MM.1S (cell line): ENCODE data around the gene RRP36.

Source experiments
- DNase-seq: peaks from one replicate; pipeline ENCODE4 v3.0.0-alpha.2; 2015
- H2AFZ ChIP-seq: fragments of 300-600 bp; sonication (generic); 2 replicates; pipeline ENCODE4 v1.6.0; 2016; ENCODE audit warnings: antibody characterized with exemption, low read length
- H3F3A ChIP-seq: fragments of 300-600 bp; sonication (generic); 2 replicates; pipeline ENCODE4 v1.6.1; 2016; ENCODE audit warnings: mild to moderate bottlenecking, antibody characterized with exemption, low read length, moderate library complexity, mixed read lengths; ENCODE audit not compliant: insufficient read depth
- H3K27ac ChIP-seq: fragments of 300-600 bp; sonication (generic); 2 replicates; pipeline ENCODE4 v1.5.1; 2016; ENCODE audit warnings: mild to moderate bottlenecking, low read length
- H3K27me3 ChIP-seq: fragments of 300-600 bp; sonication (generic); replicated peaks from 2 replicates; pipeline ENCODE4 v1.6.0; 2016; ENCODE audit warnings: low read length; ENCODE audit not compliant: insufficient read depth
- H3K36me3 ChIP-seq: fragments of 300-600 bp; sonication (generic); replicated peaks from 2 replicates; pipeline ENCODE4 v1.6.1; 2016; ENCODE audit warnings: mild to moderate bottlenecking, low read length, mixed read lengths; ENCODE audit not compliant: insufficient read depth
- H3K4me1 ChIP-seq: fragments of 300-600 bp; sonication (generic); 2 replicates; pipeline ENCODE4 v1.6.1; 2016; ENCODE audit warnings: low read length, mixed read lengths
- H3K4me2 ChIP-seq: fragments of 300-600 bp; sonication (generic); 2 replicates; pipeline ENCODE4 v1.6.0; 2016; ENCODE audit warnings: low read depth, low read length
- H3K4me3 ChIP-seq: fragments of 300-600 bp; sonication (generic); 2 replicates; pipeline ENCODE4 v1.5.1; 2016; ENCODE audit warnings: low read length, mixed read lengths
- H3K79me2 ChIP-seq: fragments of 300-600 bp; sonication (generic); 2 replicates; pipeline ENCODE4 v1.6.1; 2016; ENCODE audit warnings: mixed run types, low read length, mixed read lengths
- H3K9ac ChIP-seq: fragments of 300-600 bp; sonication (generic); 2 replicates; pipeline ENCODE4 v1.6.1; 2016; ENCODE audit warnings: low read length, mixed read lengths
- H3K9me2 ChIP-seq: fragments of 300-600 bp; sonication (generic); replicated peaks from 2 replicates; pipeline ENCODE4 v1.6.1; 2016; ENCODE audit warnings: mild to moderate bottlenecking, low read length, mixed read lengths; ENCODE audit not compliant: insufficient read depth
- H3K9me3 ChIP-seq: fragments of 300-600 bp; sonication (generic); replicated peaks from 2 replicates; pipeline ENCODE4 v1.6.1; 2016; ENCODE audit warnings: mild to moderate bottlenecking, low read length, mixed read lengths; ENCODE audit not compliant: insufficient read depth
- H4K20me1 ChIP-seq: fragments of 300-600 bp; sonication (generic); 2 replicates; pipeline ENCODE4 v1.6.1; 2016; ENCODE audit warnings: mild to moderate bottlenecking, low read length, moderate library complexity, mixed read lengths; ENCODE audit not compliant: insufficient read depth
- EZH2 ChIP-seq: fragments of 300-600 bp; sonication (generic); optimal IDR thresholded peaks from 2 replicates; pipeline ENCODE3; 2017; ENCODE audit warnings: low read depth, mild to moderate bottlenecking, antibody characterized with exemption, low read length, mixed read lengths
- EZH2phosphoT487 ChIP-seq: fragments of 300-600 bp; sonication (generic); IDR thresholded peaks from 2 replicates; pipeline ENCODE4 v1.6.1; 2018; ENCODE audit warnings: antibody characterized with exemption, low read length
- TF ChIP-seq, protein P1 (sequence below): fragments of 300-600 bp; sonication (generic); IDR thresholded peaks from 2 replicates; pipeline ENCODE4 v1.5.1; 2016; ENCODE audit warnings: antibody characterized with exemption, low read length, mixed read lengths

The RRP36 gene

GRCh38 chr6:43032326-43032725 is 10.9 kb downstream of the RRP36 start:
- Histone ChIP-seq H4K20me1 (no peaks in the 10 kb centered on the region), H3K27ac (no peak overlapping the region), H3K9me2 (no peaks in the 10 kb centered on the region), H3K36me3 (no peaks in the 10 kb centered on the region; the same call in 1 of the 2 replicates), H3K9ac (no peak overlapping the region), H3K4me3 (no peak overlapping the region), H3K4me1 (no peaks in the 10 kb centered on the region), H2AFZ (no peak overlapping the region), H3K79me2 (no peaks in the 10 kb centered on the region), H3K27me3 (no peaks in the 10 kb centered on the region), H3K9me3 (no peaks in the 10 kb centered on the region), H3F3A (no peaks in the 10 kb centered on the region), H3K4me2 (no peak overlapping the region)
- TF ChIP-seq, protein P1, sequence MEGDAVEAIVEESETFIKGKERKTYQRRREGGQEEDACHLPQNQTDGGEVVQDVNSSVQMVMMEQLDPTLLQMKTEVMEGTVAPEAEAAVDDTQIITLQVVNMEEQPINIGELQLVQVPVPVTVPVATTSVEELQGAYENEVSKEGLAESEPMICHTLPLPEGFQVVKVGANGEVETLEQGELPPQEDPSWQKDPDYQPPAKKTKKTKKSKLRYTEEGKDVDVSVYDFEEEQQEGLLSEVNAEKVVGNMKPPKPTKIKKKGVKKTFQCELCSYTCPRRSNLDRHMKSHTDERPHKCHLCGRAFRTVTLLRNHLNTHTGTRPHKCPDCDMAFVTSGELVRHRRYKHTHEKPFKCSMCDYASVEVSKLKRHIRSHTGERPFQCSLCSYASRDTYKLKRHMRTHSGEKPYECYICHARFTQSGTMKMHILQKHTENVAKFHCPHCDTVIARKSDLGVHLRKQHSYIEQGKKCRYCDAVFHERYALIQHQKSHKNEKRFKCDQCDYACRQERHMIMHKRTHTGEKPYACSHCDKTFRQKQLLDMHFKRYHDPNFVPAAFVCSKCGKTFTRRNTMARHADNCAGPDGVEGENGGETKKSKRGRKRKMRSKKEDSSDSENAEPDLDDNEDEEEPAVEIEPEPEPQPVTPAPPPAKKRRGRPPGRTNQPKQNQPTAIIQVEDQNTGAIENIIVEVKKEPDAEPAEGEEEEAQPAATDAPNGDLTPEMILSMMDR: no peak
- no peak for TF ChIP-seq EZH2phosphoT487
- no peak for TF ChIP-seq EZH2
- no peak for DNase-seq

DNA sequence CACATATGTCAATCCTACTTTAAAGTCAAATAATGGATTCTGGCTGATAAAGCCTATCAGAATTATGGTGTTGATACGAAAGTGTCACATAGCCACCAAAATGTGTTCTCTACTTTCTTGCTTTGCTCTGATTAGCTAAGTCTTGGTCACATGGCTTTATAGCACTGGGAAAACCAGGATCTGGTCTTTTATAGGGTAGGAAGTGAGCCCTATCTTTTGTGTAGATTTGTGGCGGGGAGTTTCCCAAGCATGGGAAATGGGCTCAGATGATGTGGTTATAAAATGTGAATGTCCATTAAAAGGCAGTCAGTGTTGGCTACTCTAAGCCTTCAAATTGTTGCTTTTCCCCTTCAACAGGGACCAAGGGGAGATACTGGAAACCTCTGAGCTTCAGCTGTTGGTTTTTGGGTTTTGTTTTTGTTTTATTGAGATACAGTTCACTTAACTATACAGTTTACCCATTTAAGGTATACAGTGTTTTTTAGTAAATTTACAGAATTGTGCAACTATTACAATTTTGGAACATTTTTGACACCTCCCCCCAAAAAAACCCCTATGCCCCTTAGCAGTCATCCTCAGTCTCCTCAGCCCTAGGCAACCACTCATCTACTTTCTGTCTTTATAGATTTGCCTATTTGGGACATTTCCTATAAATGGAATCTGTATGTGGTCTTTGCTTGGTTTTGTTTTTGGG is 12.2 kb downstream of the RRP36 start:
- Histone ChIP-seq H3K36me3 (no peaks in the 10 kb centered on the region; the same call in 1 of the 2 replicates), H3K9ac (no peak overlapping the region), H3K9me2 (no peaks in the 10 kb centered on the region), H3K9me3 (no peaks in the 10 kb centered on the region), H3K4me2 (no peak overlapping the region), H3F3A (no peaks in the 10 kb centered on the region), H3K4me1 (no peaks in the 10 kb centered on the region), H3K4me3 (no peak overlapping the region), H3K27ac (no peak overlapping the region), H2AFZ (no peak overlapping the region), H3K27me3 (no peaks in the 10 kb centered on the region), H4K20me1 (no peaks in the 10 kb centered on the region), H3K79me2 (no peaks in the 10 kb centered on the region)
- TF ChIP-seq EZH2: no peak
- no peak for DNase-seq

DNA sequence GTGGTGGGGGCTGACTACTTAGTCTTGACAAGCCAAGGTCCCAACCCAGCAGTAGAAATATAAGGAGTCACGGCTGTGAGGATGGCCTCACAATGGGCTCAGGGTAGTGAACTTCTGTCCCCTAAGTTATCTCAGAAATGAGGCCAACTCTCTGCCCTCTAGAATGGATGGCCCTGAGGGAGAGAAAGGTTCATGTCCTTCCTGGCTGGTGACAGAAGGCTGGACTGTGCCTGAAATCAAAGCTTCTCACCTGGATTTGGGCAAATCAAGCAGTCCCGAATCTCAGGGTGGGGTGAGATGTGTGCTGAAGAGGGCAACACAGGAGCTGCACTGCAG is 12.7 kb downstream of the RRP36 start:
- Histone ChIP-seq H3K36me3 (no peaks in the 10 kb centered on the region), H4K20me1 (no peaks in the 10 kb centered on the region), H3K79me2 (no peaks in the 10 kb centered on the region), H3K4me2 (no peak overlapping the region), H3K4me3 (no peak overlapping the region), H3K9me3 (no peaks in the 10 kb centered on the region), H3K27me3 (no peaks in the 10 kb centered on the region), H3K27ac (no peak overlapping the region), H3F3A (no peaks in the 10 kb centered on the region), H2AFZ (no peak overlapping the region), H3K9me2 (no peaks in the 10 kb centered on the region), H3K9ac (no peak overlapping the region), H3K4me1 (peaks cover 3% of the 10 kb centered on the region; the same call in 1 of the 2 replicates)
- no peak for TF ChIP-seq EZH2phosphoT487
- TF ChIP-seq, protein P1: no peak
- no peak for TF ChIP-seq EZH2
- no peak for DNase-seq

- no peaks in the 10 kb centered on the region for H3K36me3 ChIP-seq
- TF ChIP-seq EZH2 (no peak), EZH2phosphoT487 (no peak)
- TF ChIP-seq, protein P1: no peak
Measured at GRCh38 chr6:43035495-43036194, 14.2 kb downstream of the RRP36 start.

More at GRCh38 chr6:43035495-43036194, 14.2 kb downstream of the RRP36 start:
- no peak for DNase-seq
- Histone ChIP-seq H3K27me3 (no peaks in the 10 kb centered on the region), H3K27ac (no peak overlapping the region), H3K9me2 (no peaks in the 10 kb centered on the region), H4K20me1 (no peaks in the 10 kb centered on the region), H3F3A (no peaks in the 10 kb centered on the region), H3K9ac (no peak overlapping the region), H3K4me1 (peaks cover 4% of the 10 kb centered on the region; the same call in 1 of the 2 replicates), H2AFZ (no peak overlapping the region), H3K9me3 (no peaks in the 10 kb centered on the region), H3K4me2 (no peak overlapping the region), H3K79me2 (no peaks in the 10 kb centered on the region), H3K4me3 (no peak overlapping the region)
